Measurements from ENCODE around the gene ZNF827.

Gene ZNF827

DNA sequence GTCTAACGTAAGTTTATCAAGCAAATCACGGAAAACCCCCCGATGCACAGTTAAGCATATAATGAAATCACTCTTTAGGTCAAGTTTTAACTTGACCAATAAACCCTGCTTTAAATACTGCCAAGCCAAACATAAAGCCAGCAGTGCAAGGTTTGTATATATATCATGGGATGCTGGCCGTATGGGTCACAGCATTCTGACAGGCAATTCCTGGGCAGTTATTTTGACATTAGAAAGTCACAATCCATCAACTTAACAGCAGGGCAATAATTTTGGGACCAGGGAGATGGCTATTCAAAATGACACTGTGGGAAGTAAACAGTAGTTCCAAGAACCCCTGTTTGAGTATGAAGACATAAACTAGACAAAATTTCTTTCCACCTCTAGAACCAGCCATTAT is 116.9 kb downstream of the ZNF827 start:
- no peak for DNase-seq

GRCh38 chr4:145820407-145820806 is 118.2 kb downstream of the ZNF827 start:
- DNase-seq: no peak

DNA sequence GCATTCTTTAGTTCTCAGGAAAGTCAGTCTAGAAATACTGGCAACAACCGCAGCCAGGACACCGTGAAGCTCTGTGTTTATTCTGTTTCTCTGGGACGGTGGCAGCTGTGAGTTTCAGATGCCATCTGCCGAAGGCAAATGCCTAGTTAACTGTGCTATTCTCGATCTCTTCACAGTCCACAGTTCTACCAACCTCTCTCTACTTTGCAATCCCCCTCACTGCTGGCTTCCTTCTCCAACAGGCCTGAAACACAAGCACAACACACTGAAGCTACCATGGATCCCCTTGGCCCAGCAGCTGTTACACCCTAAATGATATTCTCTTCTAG is 118.8 kb downstream of the ZNF827 start:
- no peak for DNase-seq

DNA sequence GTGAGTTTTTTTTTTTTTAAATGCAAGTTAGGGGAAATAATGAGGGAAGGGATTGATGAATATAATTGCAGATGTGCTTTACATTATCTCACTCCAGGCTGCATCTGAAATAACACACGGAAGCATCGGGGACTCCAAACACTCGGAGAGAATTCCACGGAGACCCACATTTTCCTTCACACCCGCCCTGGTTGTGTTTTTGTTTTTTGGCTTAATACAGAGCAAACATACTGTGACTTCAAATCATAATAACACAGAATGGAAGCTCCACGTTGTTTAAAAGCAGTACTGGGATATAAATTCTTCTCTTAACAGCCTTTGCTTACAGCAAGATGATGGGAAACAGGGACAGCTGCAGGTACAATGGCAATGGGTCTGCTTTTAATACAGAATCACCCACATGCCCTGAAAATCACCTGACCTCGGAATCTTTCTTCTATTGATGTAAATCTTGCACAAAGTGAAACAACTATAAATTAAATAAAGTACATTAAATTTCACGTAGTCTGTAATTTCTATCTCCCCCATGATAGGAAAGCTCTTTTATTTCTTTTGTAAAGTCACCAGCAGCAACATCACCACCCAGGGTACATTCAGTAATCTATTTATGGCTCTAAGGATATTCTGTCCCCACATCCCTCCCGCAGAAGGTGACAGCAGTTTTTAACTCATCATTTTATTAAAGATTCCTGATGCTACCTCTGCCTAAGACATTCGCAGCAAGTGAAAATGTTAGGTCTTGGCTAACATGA is 119.3 kb downstream of the ZNF827 start:
- no peak for DNase-seq

- no peak for DNase-seq
Observed at GRCh38 chr4:145818011-145818410, 120.6 kb downstream of the ZNF827 start.

GRCh38 chr4:145816091-145816490 is 122.5 kb downstream of the ZNF827 start:
- no peak for DNase-seq

- DNase-seq: no peak
Observed at GRCh38 chr4:145815626-145816025, 123.0 kb downstream of the ZNF827 start.

- no peak for DNase-seq
Observed at GRCh38 chr4:145815027-145815612, 123.5 kb downstream of the ZNF827 start.

- DNase-seq: no peak
Observed at GRCh38 chr4:145814246-145814645, 124.4 kb downstream of the ZNF827 start.

DNA sequence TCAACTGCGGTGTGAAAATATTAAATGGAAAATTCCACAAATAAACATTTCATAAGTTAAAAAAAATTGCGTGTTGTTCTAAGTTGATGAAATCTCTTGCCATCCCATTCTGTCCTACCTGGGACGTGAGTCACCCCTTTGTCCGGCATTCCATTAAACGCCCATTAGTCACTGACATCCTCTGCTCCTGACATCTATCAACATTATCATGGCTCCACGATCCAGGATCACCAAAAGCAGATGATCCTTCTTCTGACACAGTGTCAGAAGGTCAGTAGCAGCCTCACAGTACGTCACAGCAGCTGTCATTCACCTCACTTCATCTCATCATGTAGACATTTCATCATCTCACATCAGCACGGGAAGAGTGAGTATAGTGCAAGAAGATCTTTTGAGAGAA is 125.7 kb downstream of the ZNF827 start:
- DNase-seq: no peak

DNA sequence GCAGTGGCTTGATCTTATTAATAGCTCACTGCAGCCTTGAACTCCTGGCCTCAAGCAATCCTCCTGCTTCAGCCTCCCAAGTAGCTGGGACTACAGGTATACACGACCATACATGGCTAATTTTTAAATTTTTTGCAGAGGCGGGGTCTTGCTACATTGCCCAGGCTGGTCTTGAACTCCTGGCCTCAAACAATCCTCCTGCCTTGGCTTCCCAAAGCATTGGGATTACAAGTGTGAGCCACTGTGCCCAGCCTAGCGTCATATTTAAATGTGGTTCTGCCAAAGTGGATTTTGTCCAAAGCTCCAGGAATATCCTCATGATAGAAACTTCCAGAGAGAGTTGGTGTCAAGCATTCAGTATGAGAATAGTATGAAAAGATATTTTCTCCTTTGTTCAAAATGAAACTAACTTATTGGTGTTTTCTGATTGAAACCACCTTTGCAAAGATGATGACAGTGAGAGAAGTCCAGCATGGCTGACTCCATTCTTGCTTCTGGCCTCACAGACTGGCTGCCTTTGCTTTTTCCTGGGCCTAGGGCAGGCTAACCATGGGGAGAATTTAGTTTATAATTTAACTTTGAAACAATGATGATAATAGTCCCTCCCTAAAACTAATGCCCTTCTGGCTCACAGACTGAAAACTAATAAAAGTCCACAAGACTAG is 129.6 kb downstream of the ZNF827 start:
- DNase-seq: no peak

DNA sequence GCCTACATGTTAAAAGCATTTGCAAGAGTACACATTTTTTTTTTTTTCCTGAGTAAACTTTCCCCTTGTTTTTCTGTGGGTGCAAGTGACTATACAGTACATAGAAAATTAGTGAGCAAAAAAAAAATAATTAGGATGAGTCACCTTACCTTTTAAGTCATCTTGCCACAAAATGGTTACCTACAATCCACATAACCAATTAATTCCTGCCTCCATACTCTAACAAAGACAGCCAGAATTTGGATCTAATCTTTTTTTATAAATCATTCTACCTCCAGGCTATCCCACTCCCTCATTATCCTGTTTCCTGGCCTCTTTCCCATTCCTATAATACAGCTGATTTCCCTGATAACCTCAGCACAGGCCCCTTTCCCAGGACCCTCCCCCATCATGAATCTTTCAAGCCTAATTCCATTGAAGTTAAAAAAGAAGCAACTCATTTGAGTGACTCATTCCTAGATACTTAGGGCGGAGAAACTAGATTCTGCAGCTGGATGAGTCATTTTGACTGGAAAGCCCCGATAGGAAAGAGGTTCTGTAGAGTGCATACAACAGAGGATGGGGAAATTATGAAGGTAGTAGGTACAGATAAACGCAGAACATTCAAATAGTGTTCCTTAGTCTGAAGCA is 130.5 kb downstream of the ZNF827 start:
- peak; percentile 30 for DNase-seq

GRCh38 chr4:145805490-145805889 is 133.1 kb downstream of the ZNF827 start:
- DNase-seq: no peak

GRCh38 chr4:145804116-145804515 is 134.5 kb downstream of the ZNF827 start:
- no peak for DNase-seq

DNA sequence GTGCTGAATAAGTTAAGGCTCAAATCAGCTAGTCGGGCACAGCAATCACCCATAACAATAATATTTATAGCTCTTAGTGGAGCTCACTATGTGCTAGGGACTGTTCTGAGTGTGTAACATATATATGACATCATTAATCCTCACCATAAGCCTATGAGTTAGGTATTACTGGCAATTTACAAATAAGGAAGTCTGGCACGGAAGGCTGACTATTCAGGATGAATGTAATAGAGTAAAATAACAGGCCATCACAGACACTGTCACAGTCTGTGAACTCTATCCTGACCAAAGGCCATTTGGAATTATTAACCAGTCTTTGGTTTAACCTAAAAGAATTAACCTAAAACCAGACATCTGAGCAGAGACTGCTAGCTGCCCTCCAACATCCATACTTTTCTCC is 139.4 kb downstream of the ZNF827 start:
- DNase-seq: no peak

DNA sequence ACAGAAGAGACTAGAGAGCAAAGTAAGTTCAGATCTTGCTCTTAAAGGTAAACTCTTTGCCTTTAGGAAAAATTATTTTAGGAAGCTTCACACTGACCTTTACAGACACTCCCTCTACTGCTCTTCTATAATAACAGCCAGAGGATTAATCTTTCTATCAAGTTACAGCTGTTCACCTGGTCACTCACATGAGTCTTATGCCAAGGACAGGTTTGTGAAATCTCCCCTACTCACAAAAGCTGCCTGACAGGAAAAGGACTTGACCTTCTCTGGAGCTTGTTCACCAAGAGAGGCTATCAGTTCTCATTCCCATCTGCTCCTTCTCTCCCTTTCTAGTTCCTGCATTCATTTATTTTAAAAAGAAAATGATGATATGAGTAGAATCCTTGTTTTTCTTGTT is 141.3 kb downstream of the ZNF827 start:
- DNase-seq: no peak

- no peak for DNase-seq
Observed at GRCh38 chr4:145796346-145796745, 142.3 kb downstream of the ZNF827 start.

- DNase-seq: no peak
Observed at GRCh38 chr4:145795521-145795920, 143.1 kb downstream of the ZNF827 start.

DNA sequence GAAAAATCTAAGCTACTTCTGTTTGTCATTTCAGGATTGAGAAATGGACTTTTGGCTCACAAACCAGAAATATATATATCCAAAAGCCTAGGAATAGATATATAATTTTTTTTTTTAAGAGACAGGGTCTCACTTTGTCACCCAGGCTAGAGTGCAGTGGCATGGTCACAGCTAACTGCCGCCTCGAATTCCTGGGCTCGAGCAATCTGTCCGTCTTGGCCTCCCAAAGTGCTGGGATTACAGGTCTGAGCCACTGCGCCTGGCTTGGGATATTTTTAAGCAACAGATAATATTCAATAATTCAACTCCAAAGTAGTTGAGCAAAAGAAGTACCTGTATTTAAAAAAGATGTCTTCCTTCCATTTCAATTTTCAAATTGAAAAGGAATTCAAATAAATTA is 146.2 kb downstream of the ZNF827 start:
- no peak for DNase-seq

GRCh38 chr4:145791988-145792387 is 146.6 kb downstream of the ZNF827 start:
- DNase-seq: no peak

- DNase-seq: no peak
Observed at GRCh38 chr4:145788755-145789154, 149.9 kb downstream of the ZNF827 start.

GRCh38 chr4:145786830-145787229 is 151.8 kb downstream of the ZNF827 start:
- DNase-seq: no peak

- DNase-seq: no peak
Observed at GRCh38 chr4:145786261-145786660, 152.4 kb downstream of the ZNF827 start.

DNA sequence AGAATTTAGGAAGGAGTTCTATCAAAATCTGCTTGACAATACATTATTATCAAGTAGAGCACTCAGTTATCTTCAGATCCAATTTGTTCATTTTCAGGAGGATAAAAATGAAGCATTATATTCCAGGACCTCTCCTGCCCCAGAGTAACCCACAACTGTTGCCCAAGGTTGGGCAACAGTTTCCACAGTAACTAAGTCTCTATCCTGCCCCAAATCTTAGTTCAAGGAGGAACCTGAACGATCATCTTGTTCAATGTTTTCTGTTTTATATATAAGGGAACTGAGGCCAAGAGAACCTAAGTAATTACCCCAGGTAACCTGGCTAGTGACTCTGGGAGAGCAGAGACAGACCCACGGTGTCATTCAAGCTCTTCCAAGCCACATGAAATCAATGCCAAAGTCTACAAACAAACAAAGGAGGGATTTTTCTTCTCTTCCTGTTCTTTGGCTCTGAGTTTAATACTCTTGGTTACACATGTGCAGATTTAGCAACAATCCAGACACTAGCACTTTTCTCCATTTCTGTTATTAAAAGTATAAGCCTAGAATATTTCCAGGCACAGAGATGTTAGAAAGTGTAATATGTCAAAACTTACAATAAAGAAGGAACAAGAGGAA is 153.1 kb downstream of the ZNF827 start:
- no peak for DNase-seq

Data from NCI-H146 (cell line).